H1 (cell line): ENCODE data around the gene EMID1. TPM values are rescaled to one million over a fixed set of nuclear protein-coding genes. Genes with fewer than 3 reads are reported as not detected.

Source experiments
- CTCF ChIP-seq, 3 experiments: IDR thresholded peaks; 1 replicate in 2 of 3; 2 replicates in 1 of 3; pipeline versions ENCODE4 v1.5.1 to v1.6.1; 2011; ENCODE audit warnings: low read length in 3 of 3, mild to moderate bottlenecking in 3 of 3, inconsistent platforms in 2 of 3, low read depth in 1 of 3, moderate library complexity in 1 of 3; ENCODE audit not compliant: insufficient read depth in 1 of 3; ENCODE audit errors: control extremely low read depth in 1 of 3
- HDAC6 ChIP-seq: IDR thresholded peaks from one replicate; pipeline ENCODE4 v1.7.1; 2012; ENCODE audit warnings: low read depth, mild to moderate bottlenecking, inconsistent platforms, low read length, moderate library complexity
- SP1 ChIP-seq: IDR thresholded peaks from 2 replicates; pipeline ENCODE4 v1.6.1; 2011; ENCODE audit warnings: low read depth, low read length
- polyA plus RNA-seq, 7 experiments: library from polyadenylated mRNA; depleted of rRNA in 3 of 7; stranded (reverse) in 5 of 7; unstranded in 2 of 7; fragments of >200 nt in 5 of 7; fragments of 200-250 nt in 2 of 7; gene quantifications; 1 replicate in 5 of 7; 2 replicates in 1 of 7; 4 replicates in 1 of 7; pipeline versions ENCODE4 v1.2.1 to v1.2.3, GENCODE V29; 2011 to 2013; ENCODE audit warnings: missing spikeins in 2 of 7, mixed read lengths in 2 of 7
- total RNA-seq: library from RNA; stranded (reverse); fragmentation: NEBNext Ultra II Directional; extraction: Animal tissue kit (Norgen Biotek cat#: 25700); gene quantifications from 2 replicates; pipeline ENCODE4 v1.2.1, GENCODE V29; 2021

Gene EMID1
- total and polyA plus RNA-seq, 2 of the 8 experiments (the other 6 are each of a cell fraction or from before 2014, with no cell fraction given): 3.9 to 7.4 TPM

- TF ChIP-seq CTCF (IDR thresholded peaks at IDR 0.05; ENCODE audit: control extremely low read depth in 1 of 3, insufficient read depth in 1 of 3, low read depth in 1 of 3, low read length in 3 of 3) (no peak), HDAC6 (no peak), SP1 (no peak)
These were observed 26.6 kb downstream of the EMID1 start (continued) for GRCh38 chr22:29231971-29232959.
